ENCODE results near the gene PLEKHG2. TPM values are rescaled to one million over a fixed set of nuclear protein-coding genes. Genes with fewer than 3 reads are reported as not detected.

PLEKHG2 gene
- polyA plus RNA-seq, 2 of the 4 experiments (the other 2 are of a cell fraction) = 21.6 to 41.7 TPM

DNA sequence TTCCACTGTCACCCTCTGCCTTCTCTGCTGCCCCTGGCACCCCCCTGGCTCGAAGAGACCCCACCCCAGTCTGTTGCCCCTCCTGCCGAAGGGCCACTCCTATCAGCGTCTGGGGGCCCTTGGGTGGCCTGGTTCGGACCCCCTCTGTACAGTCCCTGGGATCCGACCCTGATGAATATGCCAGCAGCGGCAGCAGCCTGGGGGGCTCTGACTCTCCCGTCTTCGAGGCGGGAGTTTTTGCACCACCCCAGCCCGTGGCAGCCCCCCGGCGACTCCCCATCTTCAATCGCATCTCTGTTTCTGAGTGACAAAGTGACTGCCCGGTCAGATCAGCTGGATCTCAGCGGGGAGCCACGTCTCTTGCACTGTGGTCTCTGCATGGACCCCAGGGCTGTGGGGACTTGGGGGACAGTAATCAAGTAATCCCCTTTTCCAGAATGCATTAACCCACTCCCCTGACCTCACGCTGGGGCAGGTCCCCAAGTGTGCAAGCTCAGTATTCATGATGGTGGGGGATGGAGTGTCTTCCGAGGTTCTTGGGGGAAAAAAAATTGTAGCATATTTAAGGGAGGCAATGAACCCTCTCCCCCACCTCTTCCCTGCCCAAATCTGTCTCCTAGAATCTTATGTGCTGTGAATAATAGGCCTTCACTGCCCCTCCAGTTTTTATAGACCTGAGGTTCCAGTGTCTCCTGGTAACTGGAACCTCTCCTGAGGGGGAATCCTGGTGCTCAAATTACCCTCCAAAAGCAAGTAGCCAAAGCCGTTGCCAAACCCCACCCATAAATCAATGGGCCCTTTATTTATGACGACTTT lies 3.9 kb upstream of the PLEKHG2 start:
- peak overlapping the region; percentile 95 for H3K4me2 ChIP-seq
- H3K9me3 ChIP-seq = no peaks in the 10 kb centered on the region
- peaks cover 53% of the 10 kb centered on the region for H3K4me1 ChIP-seq
- POLR2A ChIA-PET = interaction anchor here (0.6 to 9.4 kb wide), 6 partner anchors 7 to 279 kb away, joined by 3 to 140 read pairs (median 14); partner anchors contain the start of genes MED29, PAF1 and RPS16
- peak overlapping the region; percentile 94 to 99 for H3K27ac ChIP-seq
- CTCF ChIA-PET = interaction anchor here (0.6 to 21.4 kb wide), 11 partner anchors 10 to 448 kb away, joined by 3 to 457 read pairs (median 4); partner anchors contain the start of genes MED29, PAF1, RPS16 and SAMD4B
- peak overlapping the region; percentile 76 for H3K4me3 ChIP-seq
- no peak for ATAC-seq
- DNase-seq (ENCODE audit: low read depth in 1 of 2, low spot score in 1 of 2) = peak in 1 of 2 experiments; percentile 61
- no peak for FAIRE-seq
- WGBS (ENCODE audit: missing lambda C conversion rate) = 38% methylated on average over 18 of the region's 20 CpGs
- TF ChIP-seq MAZ (IDR thresholded peaks at IDR 0.05; ENCODE audit: borderline replicate concordance, low read depth, low read length) = 0 out of 2 replicates have a peak, but pooled peaks have one; percentile 7
- TF ChIP-seq, protein P1, sequence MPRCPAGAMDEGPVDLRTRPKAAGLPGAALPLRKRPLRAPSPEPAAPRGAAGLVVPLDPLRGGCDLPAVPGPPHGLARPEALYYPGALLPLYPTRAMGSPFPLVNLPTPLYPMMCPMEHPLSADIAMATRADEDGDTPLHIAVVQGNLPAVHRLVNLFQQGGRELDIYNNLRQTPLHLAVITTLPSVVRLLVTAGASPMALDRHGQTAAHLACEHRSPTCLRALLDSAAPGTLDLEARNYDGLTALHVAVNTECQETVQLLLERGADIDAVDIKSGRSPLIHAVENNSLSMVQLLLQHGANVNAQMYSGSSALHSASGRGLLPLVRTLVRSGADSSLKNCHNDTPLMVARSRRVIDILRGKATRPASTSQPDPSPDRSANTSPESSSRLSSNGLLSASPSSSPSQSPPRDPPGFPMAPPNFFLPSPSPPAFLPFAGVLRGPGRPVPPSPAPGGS (IDR thresholded peaks at IDR 0.05) = peak; percentile 10; the same call in 1 of the 3 replicates
- no peak for TF ChIP-seq FOSL2 (IDR thresholded peaks at IDR 0.05)
- TF ChIP-seq FOSL2 (CRISPR knock-in tag; IDR thresholded peaks at IDR 0.05) = no peak
- peak; percentile 69; the same call in 1 of the 2 replicates for TF ChIP-seq POLR2AphosphoS2 (conservative IDR thresholded peaks at IDR 0.05; ENCODE audit: low read length)
- no peak for TF ChIP-seq ZC3H11A (IDR thresholded peaks at IDR 0.05)
- TF ChIP-seq CEBPB (IDR thresholded peaks at IDR 0.05) = no peak
- no peak for TF ChIP-seq ZSCAN20 (CRISPR knock-in tag; IDR thresholded peaks at IDR 0.05)
- TF ChIP-seq BHLHE40 (IDR thresholded peaks at IDR 0.05; ENCODE audit: low read depth, low read length) = 0 out of 2 replicates have a peak, but pooled peaks have one; percentile 20
- TF ChIP-seq TP53 (CRISPR knock-in tag; IDR thresholded peaks at IDR 0.05) = no peak; the same call in 1 of the 2 replicates
- TF ChIP-seq CHD4 (IDR thresholded peaks at IDR 0.05; ENCODE audit: borderline replicate concordance) = no peak
- TF ChIP-seq TFCP2L1 (CRISPR knock-in tag; IDR thresholded peaks at IDR 0.05) = 0 out of 2 replicates have a peak, but pooled peaks have one; percentile 23

GRCh38 chr19:39409208-39410016 lies 3.1 kb upstream of the PLEKHG2 start:
- WGBS (ENCODE audit: missing lambda C conversion rate) = 2% methylated on average over 25 of the region's 52 CpGs
- no peaks in the 10 kb centered on the region for H3K9me3 ChIP-seq
- peak in 1 of 2 experiments; percentile 0; a peak in 1 of 6 replicates for ATAC-seq
- peak overlapping the region; percentile 76 for H3K4me3 ChIP-seq
- ChIA-PET POLR2A (interaction anchor here (0.7 to 9.4 kb wide), 5 partner anchors 8 to 68 kb away, joined by 3 to 140 read pairs (median 19); partner anchors contain the start of genes MED29, PAF1 and RPS16), CTCF (interaction anchor here (0.5 to 21.4 kb wide), 4 partner anchors 11 to 293 kb away, joined by 3 to 457 read pairs (median 76); partner anchors contain the start of gene RPS16)
- peak; percentile 85 to 89 for DNase-seq (ENCODE audit: low read depth in 1 of 2, low spot score in 1 of 2)
- peak overlapping the region; percentile 95 for H3K4me2 ChIP-seq
- peaks cover 55% of the 10 kb centered on the region for H3K4me1 ChIP-seq
- H3K27ac ChIP-seq = peak overlapping the region; percentile 94 to 99
- no peak for FAIRE-seq
- TF ChIP-seq, protein P2, sequence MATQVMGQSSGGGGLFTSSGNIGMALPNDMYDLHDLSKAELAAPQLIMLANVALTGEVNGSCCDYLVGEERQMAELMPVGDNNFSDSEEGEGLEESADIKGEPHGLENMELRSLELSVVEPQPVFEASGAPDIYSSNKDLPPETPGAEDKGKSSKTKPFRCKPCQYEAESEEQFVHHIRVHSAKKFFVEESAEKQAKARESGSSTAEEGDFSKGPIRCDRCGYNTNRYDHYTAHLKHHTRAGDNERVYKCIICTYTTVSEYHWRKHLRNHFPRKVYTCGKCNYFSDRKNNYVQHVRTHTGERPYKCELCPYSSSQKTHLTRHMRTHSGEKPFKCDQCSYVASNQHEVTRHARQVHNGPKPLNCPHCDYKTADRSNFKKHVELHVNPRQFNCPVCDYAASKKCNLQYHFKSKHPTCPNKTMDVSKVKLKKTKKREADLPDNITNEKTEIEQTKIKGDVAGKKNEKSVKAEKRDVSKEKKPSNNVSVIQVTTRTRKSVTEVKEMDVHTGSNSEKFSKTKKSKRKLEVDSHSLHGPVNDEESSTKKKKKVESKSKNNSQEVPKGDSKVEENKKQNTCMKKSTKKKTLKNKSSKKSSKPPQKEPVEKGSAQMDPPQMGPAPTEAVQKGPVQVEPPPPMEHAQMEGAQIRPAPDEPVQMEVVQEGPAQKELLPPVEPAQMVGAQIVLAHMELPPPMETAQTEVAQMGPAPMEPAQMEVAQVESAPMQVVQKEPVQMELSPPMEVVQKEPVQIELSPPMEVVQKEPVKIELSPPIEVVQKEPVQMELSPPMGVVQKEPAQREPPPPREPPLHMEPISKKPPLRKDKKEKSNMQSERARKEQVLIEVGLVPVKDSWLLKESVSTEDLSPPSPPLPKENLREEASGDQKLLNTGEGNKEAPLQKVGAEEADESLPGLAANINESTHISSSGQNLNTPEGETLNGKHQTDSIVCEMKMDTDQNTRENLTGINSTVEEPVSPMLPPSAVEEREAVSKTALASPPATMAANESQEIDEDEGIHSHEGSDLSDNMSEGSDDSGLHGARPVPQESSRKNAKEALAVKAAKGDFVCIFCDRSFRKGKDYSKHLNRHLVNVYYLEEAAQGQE (IDR thresholded peaks at IDR 0.05) = no peak; the same call in none of the 2 replicates
- TF ChIP-seq, protein P3, sequence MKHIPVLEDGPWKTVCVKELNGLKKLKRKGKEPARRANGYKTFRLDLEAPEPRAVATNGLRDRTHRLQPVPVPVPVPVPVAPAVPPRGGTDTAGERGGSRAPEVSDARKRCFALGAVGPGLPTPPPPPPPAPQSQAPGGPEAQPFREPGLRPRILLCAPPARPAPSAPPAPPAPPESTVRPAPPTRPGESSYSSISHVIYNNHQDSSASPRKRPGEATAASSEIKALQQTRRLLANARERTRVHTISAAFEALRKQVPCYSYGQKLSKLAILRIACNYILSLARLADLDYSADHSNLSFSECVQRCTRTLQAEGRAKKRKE (CRISPR knock-in tag; IDR thresholded peaks at IDR 0.05; ENCODE audit: low read depth) = peak; percentile 69; the same call in 1 of the 2 replicates
- TF ChIP-seq POLR2AphosphoS2 (conservative IDR thresholded peaks at IDR 0.05; ENCODE audit: low read length) (peak; percentile 94), HOXB5 (CRISPR knock-in tag; IDR thresholded peaks at IDR 0.05) (peak; percentile 13; the same call in 1 of the 2 replicates), HOXB13 (CRISPR knock-in tag; IDR thresholded peaks at IDR 0.05; ENCODE audit: low read depth) (no peak), RFX5 (IDR thresholded peaks at IDR 0.05) (no peak), NPAS2 (CRISPR knock-in tag; IDR thresholded peaks at IDR 0.05; ENCODE audit: borderline replicate concordance) (no peak), ZC3H11A (IDR thresholded peaks at IDR 0.05) (no peak), EHF (CRISPR knock-in tag; IDR thresholded peaks at IDR 0.05) (no peak; the same call in 1 of the 2 replicates), RARB (CRISPR knock-in tag; IDR thresholded peaks at IDR 0.05) (peak; percentile 86), POLR2A (IDR thresholded peaks at IDR 0.05; ENCODE audit: low read length) (peak; percentile 55), GATA3 (IDR thresholded peaks at IDR 0.05; ENCODE audit: borderline replicate concordance) (peak; percentile 39; the same call in 1 of the 2 replicates), FOXS1 (CRISPR knock-in tag; IDR thresholded peaks at IDR 0.05) (0 out of 2 replicates have a peak, but pooled peaks have one; percentile 10), HEYL (CRISPR knock-in tag; IDR thresholded peaks at IDR 0.05) (no peak), CBX2 (IDR thresholded peaks at IDR 0.05; ENCODE audit: borderline replicate concordance, low read depth) (no peak)
- TF ChIP-seq, protein P1 (IDR thresholded peaks at IDR 0.05) = peak; percentile 88

All from A549 (cell line).